ENCODE measurements around the gene AP3S1.

The AP3S1 gene

GRCh38 chr5:115962565-115963402, 121.0 kb downstream of the AP3S1 start:
- H3K4me3 ChIP-seq (ENCODE audit: low read depth, low read length), result peak overlapping the region; percentile 36
- DNase-seq (ENCODE audit: low read depth), result no peak

- H3K4me3 ChIP-seq (ENCODE audit: low read depth, low read length), result no peak overlapping the region
- DNase-seq (ENCODE audit: low read depth), result no peak
Measured at GRCh38 chr5:115963566-115963965, 121.8 kb downstream of the AP3S1 start.

Measured in skeletal muscle cell (primary cell).